Endothelial cell of umbilical vein (primary cell): Measurements from ENCODE around the gene AUTS2. TPM values are rescaled to one million over a fixed set of nuclear protein-coding genes. Genes with fewer than 3 reads are reported as not detected.

Source experiments
- BruUV-seq: library from RNA; stranded (reverse); fragments of 400-500 nt; replicated peaks from 2 replicates; lab custom pipeline; 2021; lab: Mats Ljungman, UMichigan
- CTCF ChIA-PET: fragments of 300-600, 350-600 bp; sonication (Branson Sonifier 250); formaldehyde crosslinking; loops from one replicate; lab custom pipeline; 2021; ENCODE audit warnings: antibody characterized with exemption, inconsistent platforms; lab: Charles Lee
- POLR2A ChIA-PET: fragments of 300-600, 350-600 bp; sonication (Branson Sonifier 250); formaldehyde crosslinking; loops from one replicate; lab custom pipeline; 2021; ENCODE audit warnings: antibody characterized with exemption, inconsistent platforms; lab: Charles Lee
- DNase-seq: peaks from one replicate; pipeline ENCODE4 v3.0.0-alpha.2; 2011; ENCODE audit warnings: low read depth, low spot score
- FAIRE-seq: peaks from 2 replicates; lab custom pipeline; 2011; peaks lifted over from hg19 to GRCh38; lab: Jason Lieb, UNC
- H2AFZ ChIP-seq: 2 replicates; pipeline ENCODE4 v1.6.0; 2012; ENCODE audit warnings: low read depth, low read length, control low read depth, inconsistent platforms
- H3K27ac ChIP-seq: 2 replicates; pipeline ENCODE4 v1.5.1; 2011; ENCODE audit warnings: low read depth, mild to moderate bottlenecking, control low read depth, low read length, moderate library complexity; ENCODE audit not compliant: insufficient read depth
- H3K27me3 ChIP-seq, 2 experiments: 2 replicates each; pipeline versions ENCODE4 v1.6.0 to v1.6.1; 2011; ENCODE audit warnings: low read length in 2 of 2, mixed read lengths in 1 of 2; ENCODE audit not compliant: control insufficient read depth in 2 of 2, insufficient read depth in 2 of 2
- H3K36me3 ChIP-seq, 2 experiments: 2 replicates in 1 of 2; 3 replicates in 1 of 2; pipeline ENCODE4 v1.5.1; 2011; ENCODE audit warnings: low read length in 2 of 2, mild to moderate bottlenecking in 1 of 2, moderate library complexity in 1 of 2; ENCODE audit not compliant: control insufficient read depth in 2 of 2, insufficient read depth in 2 of 2; ENCODE audit errors: extremely low read depth in 1 of 2
- H3K4me1 ChIP-seq: 3 replicates; pipeline ENCODE4 v1.5.1; 2011; ENCODE audit warnings: mild to moderate bottlenecking, low read length; ENCODE audit not compliant: control insufficient read depth, insufficient read depth; ENCODE audit errors: extremely low read depth
- H3K4me2 ChIP-seq: 2 replicates; pipeline ENCODE4 v1.6.1; 2011; ENCODE audit warnings: low read length, control low read depth, mixed read lengths; ENCODE audit not compliant: insufficient read depth
- H3K4me3 ChIP-seq, 3 experiments: fragments of 200-600 bp in 1 of 3; sonication (generic), shearing (Covaris generic) in 1 of 3; replicated peaks in 1 of 3; 2 replicates each; pipeline ENCODE4 v1.5.1; 2011 to 2016; ENCODE audit warnings: control low read depth in 3 of 3, low read length in 3 of 3, mild to moderate bottlenecking in 2 of 3, inconsistent platforms in 1 of 3, low read depth in 1 of 3, moderate library complexity in 1 of 3; ENCODE audit not compliant: insufficient read depth in 1 of 3
- H3K79me2 ChIP-seq: 2 replicates; pipeline ENCODE4 v1.6.0; 2012; ENCODE audit warnings: low read length, inconsistent platforms; ENCODE audit not compliant: control insufficient read depth, insufficient read depth
- H3K9ac ChIP-seq: replicated peaks from 2 replicates; pipeline ENCODE3; 2011; ENCODE audit warnings: low read length, control low read depth; ENCODE audit not compliant: insufficient read depth; ENCODE audit errors: extremely low read depth
- H3K9me1 ChIP-seq: replicated peaks from 3 replicates; pipeline ENCODE4 v1.6.0; 2011; ENCODE audit warnings: mild to moderate bottlenecking, low read length; ENCODE audit not compliant: control insufficient read depth, insufficient read depth; ENCODE audit errors: extremely low read depth
- H3K9me3 ChIP-seq: replicated peaks from 2 replicates; pipeline ENCODE4 v1.5.1; 2012; ENCODE audit warnings: low read length, inconsistent platforms; ENCODE audit not compliant: control insufficient read depth, insufficient read depth
- H4K20me1 ChIP-seq: replicated peaks from 2 replicates; pipeline ENCODE3; 2011; ENCODE audit warnings: mild to moderate bottlenecking, low read length; ENCODE audit not compliant: control insufficient read depth, insufficient read depth; ENCODE audit errors: extremely low read depth
- FOS ChIP-seq: IDR thresholded peaks from 2 replicates; pipeline ENCODE4 v1.6.1; 2011; ENCODE audit warnings: mild to moderate bottlenecking, low read length, moderate library complexity, borderline replicate concordance; ENCODE audit not compliant: insufficient read depth
- MYC ChIP-seq: IDR thresholded peaks from one replicate; pipeline ENCODE4 v1.6.1; 2011; ENCODE audit warnings: mild to moderate bottlenecking, low read depth, low read length
- dilution Hi-C: fragments of 300-500 bp; cut with MboI; formaldehyde crosslinking; loops from one replicate; pipeline ENCODE4 v1.15.0; 2019; ENCODE audit warnings: low sequenced_read_pairs; ENCODE audit not compliant: extremely low pct_ligation_motif_present
- intact Hi-C: fragments of 100-400 bp; cut with micrococcal nuclease; formaldehyde crosslinking; loops from one replicate; pipeline ENCODE4 v1.10.0; 2022
- polyA plus RNA-seq, 4 experiments: library from polyadenylated mRNA; depleted of rRNA in 3 of 4; stranded (reverse) in 3 of 4; unstranded in 1 of 4; fragments of >200 nt; gene quantifications; 2 replicates each; pipeline versions ENCODE4 v1.2.1 to v1.2.3, GENCODE V29; 2011 to 2012; ENCODE audit warnings: missing spikeins in 1 of 4
- total RNA-seq: library from RNA; stranded (reverse); gene quantifications from 2 replicates; pipeline ENCODE4 v1.2.3, GENCODE V29; 2021
- TF ChIP-seq, protein P1 (sequence below), 2 donors: IDR thresholded peaks; 1 replicate in 1 of 2; 2 replicates in 1 of 2; pipeline ENCODE4 v1.5.1; 2011; ENCODE audit warnings: low read length in 2 of 2, mild to moderate bottlenecking in 2 of 2, moderate library complexity in 2 of 2, control low read depth in 1 of 2, inconsistent platforms in 1 of 2, low read depth in 1 of 2; ENCODE audit not compliant: insufficient read depth in 1 of 2; ENCODE audit errors: extremely low read depth in 1 of 2
- TF ChIP-seq, protein P2 (sequence below): IDR thresholded peaks from 2 replicates; pipeline ENCODE4 v1.6.1; 2011; ENCODE audit not compliant: insufficient read depth, insufficient read length

AUTS2 gene
- total and polyA plus RNA-seq, 2 donors (not counting 3 experiments of a cell fraction or from before 2014, with no cell fraction given), result 0.59 to 8.0 TPM

DNA sequence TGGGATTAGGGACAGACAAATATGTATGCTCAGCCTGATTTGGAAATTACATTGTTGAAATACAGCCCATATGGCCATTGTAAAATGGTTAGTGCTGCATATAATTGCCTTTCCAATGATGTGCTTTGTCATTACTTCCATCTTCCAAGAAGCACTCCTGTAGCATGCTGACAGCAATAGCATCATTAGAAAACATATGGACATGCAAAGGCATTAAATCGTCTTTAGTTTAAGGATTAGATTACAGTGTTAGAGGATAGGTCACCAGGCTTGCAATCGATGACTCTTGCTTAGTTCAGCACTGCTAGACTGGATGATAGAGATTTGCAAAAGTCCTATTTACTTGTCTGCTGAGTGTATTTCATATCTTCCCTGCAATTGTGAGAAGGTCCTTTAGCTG, 17.4 kb downstream of the AUTS2 start:
- BruUV-seq, result no TSS peak
- ChIA-PET POLR2A (no interaction called here), CTCF (no interaction called here)
- H3K27me3 ChIP-seq, result no peaks in the 10 kb centered on the region
- no peaks in the 10 kb centered on the region for H3K9me1 ChIP-seq
- H3K79me2 ChIP-seq, result no peaks in the 10 kb centered on the region
- no peak overlapping the region for H3K27ac ChIP-seq
- H3K9me3 ChIP-seq, result no peaks in the 10 kb centered on the region
- no peaks in the 10 kb centered on the region for H3K36me3 ChIP-seq
- dilution Hi-C loops, result no loop called here
- TF ChIP-seq, protein P1, sequence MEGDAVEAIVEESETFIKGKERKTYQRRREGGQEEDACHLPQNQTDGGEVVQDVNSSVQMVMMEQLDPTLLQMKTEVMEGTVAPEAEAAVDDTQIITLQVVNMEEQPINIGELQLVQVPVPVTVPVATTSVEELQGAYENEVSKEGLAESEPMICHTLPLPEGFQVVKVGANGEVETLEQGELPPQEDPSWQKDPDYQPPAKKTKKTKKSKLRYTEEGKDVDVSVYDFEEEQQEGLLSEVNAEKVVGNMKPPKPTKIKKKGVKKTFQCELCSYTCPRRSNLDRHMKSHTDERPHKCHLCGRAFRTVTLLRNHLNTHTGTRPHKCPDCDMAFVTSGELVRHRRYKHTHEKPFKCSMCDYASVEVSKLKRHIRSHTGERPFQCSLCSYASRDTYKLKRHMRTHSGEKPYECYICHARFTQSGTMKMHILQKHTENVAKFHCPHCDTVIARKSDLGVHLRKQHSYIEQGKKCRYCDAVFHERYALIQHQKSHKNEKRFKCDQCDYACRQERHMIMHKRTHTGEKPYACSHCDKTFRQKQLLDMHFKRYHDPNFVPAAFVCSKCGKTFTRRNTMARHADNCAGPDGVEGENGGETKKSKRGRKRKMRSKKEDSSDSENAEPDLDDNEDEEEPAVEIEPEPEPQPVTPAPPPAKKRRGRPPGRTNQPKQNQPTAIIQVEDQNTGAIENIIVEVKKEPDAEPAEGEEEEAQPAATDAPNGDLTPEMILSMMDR (IDR thresholded peaks at IDR 0.05; ENCODE audit: extremely low read depth in 1 of 2, insufficient read depth in 1 of 2, low read depth in 1 of 2, low read length in 2 of 2), result no peak
- TF ChIP-seq, protein P2, sequence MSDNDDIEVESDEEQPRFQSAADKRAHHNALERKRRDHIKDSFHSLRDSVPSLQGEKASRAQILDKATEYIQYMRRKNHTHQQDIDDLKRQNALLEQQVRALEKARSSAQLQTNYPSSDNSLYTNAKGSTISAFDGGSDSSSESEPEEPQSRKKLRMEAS, result no peak
- no peak overlapping the region for H3K4me2 ChIP-seq
- DNase-seq (no peak), FAIRE-seq (no peak)
- no peaks in the 10 kb centered on the region for H3K4me1 ChIP-seq
- H4K20me1 ChIP-seq, result no peaks in the 10 kb centered on the region
- no peak overlapping the region for H3K9ac ChIP-seq
- H2AFZ ChIP-seq, result no peak overlapping the region
- no peak overlapping the region for H3K4me3 ChIP-seq
- intact Hi-C loops, result no loop called here

DNA sequence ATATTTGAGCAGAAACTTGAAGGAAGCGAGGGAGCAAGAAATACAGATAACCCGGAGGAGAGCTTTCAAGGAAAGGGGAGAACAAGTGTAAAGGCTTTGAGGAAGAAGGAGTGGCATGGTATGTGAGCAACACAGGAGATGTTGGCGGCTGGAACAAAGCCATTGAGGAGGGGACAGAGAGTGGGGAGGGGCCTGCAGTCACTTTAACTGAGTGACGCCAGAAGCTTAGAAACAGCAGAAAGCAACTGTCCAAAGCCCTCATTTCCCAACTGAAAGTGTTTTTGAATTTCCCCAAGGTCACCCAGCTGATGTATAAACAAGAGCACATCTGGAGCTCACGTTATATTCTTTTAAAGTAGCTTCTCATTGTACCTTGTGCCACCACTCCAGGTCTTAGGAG, 19.1 kb downstream of the AUTS2 start:
- no peak overlapping the region for H2AFZ ChIP-seq
- no peaks in the 10 kb centered on the region for H3K9me1 ChIP-seq
- dilution Hi-C loops (no loop called here), intact Hi-C loops (no loop called here)
- CTCF ChIA-PET, result no interaction called here
- TF ChIP-seq FOS (no peak), MYC (no peak)
- TF ChIP-seq, protein P1 (IDR thresholded peaks at IDR 0.05; ENCODE audit: extremely low read depth in 1 of 2, insufficient read depth in 1 of 2, low read depth in 1 of 2, low read length in 2 of 2), result no peak
- TF ChIP-seq, protein P2, result no peak
- no peak overlapping the region for H3K4me2 ChIP-seq
- DNase-seq (no peak), FAIRE-seq (no peak)
- no peaks in the 10 kb centered on the region for H3K79me2 ChIP-seq
- no peaks in the 10 kb centered on the region for H4K20me1 ChIP-seq
- no peaks in the 10 kb centered on the region for H3K4me1 ChIP-seq
- H3K36me3 ChIP-seq, result no peaks in the 10 kb centered on the region
- no peaks in the 10 kb centered on the region for H3K27me3 ChIP-seq
- H3K4me3 ChIP-seq, result no peak overlapping the region
- BruUV-seq, result no TSS peak
- H3K9ac ChIP-seq, result no peak overlapping the region
- no peaks in the 10 kb centered on the region for H3K9me3 ChIP-seq
- H3K27ac ChIP-seq, result no peak overlapping the region
- POLR2A ChIA-PET, result no interaction called here
